Activated naive CD4-positive, alpha-beta T cell treated with anti-CD3 and anti-CD28 coated beads, Interleukin-2, amount 50 U/mL, for 72 hours (primary cell): ENCODE results near the gene RGL2. TPM values are rescaled to one million over a fixed set of nuclear protein-coding genes. Genes with fewer than 3 reads are reported as not detected.
A peak's percentile ranks its signal among the peaks of the same experiment; 100 is the strongest.
"Not testable (repeated sequence)": the region's sequence is repeated elsewhere in the genome, so short reads cannot be mapped to it uniquely, and the experiment has no call there.

Source experiments
- ATAC-seq, 2 donors: fragments of 150-1000 bp; cut with Tn5 transposase; 2 replicates each; pipeline ENCODE4 v1.10.0; 2021; ENCODE audit warnings: mild to moderate bottlenecking in 2 of 2, moderate library complexity in 2 of 2
- DNase-seq, 2 donors: peaks; one replicate each; pipeline ENCODE4 v3.0.0; 2021 to 2022; ENCODE audit warnings: low spot score in 2 of 2
- H3K27ac Mint-ChIP-seq, 2 donors: one replicate each; pipeline ENCODE4 v1.8.0; 2022; ENCODE audit warnings: mild to moderate bottlenecking in 2 of 2, mixed read lengths in 2 of 2
- H3K36me3 Mint-ChIP-seq, 2 donors: one replicate each; pipeline ENCODE4 v1.8.0; 2022; ENCODE audit warnings: mixed read lengths in 2 of 2
- H3K9me3 Mint-ChIP-seq, 2 donors: one replicate each; pipeline ENCODE4 v1.8.0; 2022; ENCODE audit warnings: mixed read lengths in 2 of 2
- total RNA-seq, 2 donors: library from RNA; stranded (reverse); gene quantifications; one replicate each; pipeline ENCODE4 v1.2.3, GENCODE V29; 2022

Gene RGL2
- total RNA-seq, 2 donors from 2014 or later: 24.5 to 136 TPM

GRCh38 chr6:33272275-33273128, 26.2 kb downstream of the RGL2 start:
- Mint-ChIP-seq H3K27ac (peak overlapping the region; percentile 98 to 99), H3K36me3 (peaks cover 64 to 71% of the 10 kb centered on the region in 2 donors), H3K9me3 (no peaks in the 10 kb centered on the region)
- ATAC-seq (peak; percentile 4 to 5), DNase-seq (no peak)

- ATAC-seq: peak; percentile 93 to 95
- Mint-ChIP-seq H3K36me3 (peaks cover 63 to 71% of the 10 kb centered on the region in 2 donors), H3K9me3 (no peaks in the 10 kb centered on the region), H3K27ac (peak within 1 kb of the TSS; percentile 98 to 99)
- DNase-seq: peak; percentile 88 to 90
Measured at GRCh38 chr6:33271468-33272274, 27.1 kb downstream of the RGL2 start, which contains the start of the genes RPS18 and VPS52. TSS of gene RPS18 (plus strand) at chr6:33272075. CDS start at chr6:33272120, 45 bp downstream. TSS of gene VPS52 (minus strand) at chr6:33271876. CDS start at chr6:33271675, 201 bp downstream.

GRCh38 chr6:33271117-33271467, 27.6 kb downstream of the RGL2 start:
- Mint-ChIP-seq H3K27ac (peak overlapping the region; percentile 98 to 99), H3K36me3 (peaks cover 62 to 69% of the 10 kb centered on the region in 2 donors), H3K9me3 (no peaks in the 10 kb centered on the region)
- ATAC-seq: no peak
- no peak for DNase-seq

GRCh38 chr6:33264015-33264414, 34.7 kb downstream of the RGL2 start:
- no peak for DNase-seq
- no peaks in the 10 kb centered on the region for H3K9me3 Mint-ChIP-seq
- ATAC-seq: peak in 1 of 2 donors; percentile 37
- peaks cover 16 to 28% of the 10 kb centered on the region in 2 donors for H3K36me3 Mint-ChIP-seq
- peak overlapping the region; percentile 23 to 30 for H3K27ac Mint-ChIP-seq

GRCh38 chr6:33262490-33262889, 36.3 kb downstream of the RGL2 start:
- not testable (repeated sequence) for DNase-seq, ATAC-seq, H3K27ac Mint-ChIP-seq, H3K9me3 Mint-ChIP-seq
- H3K36me3 Mint-ChIP-seq: peaks cover 16 to 17% of the 10 kb centered on the region in 2 donors

GRCh38 chr6:33259032-33259431, 39.7 kb downstream of the RGL2 start:
- H3K27ac Mint-ChIP-seq: no peak overlapping the region
- DNase-seq: no peak
- H3K36me3 Mint-ChIP-seq: peaks cover 10 to 13% of the 10 kb centered on the region in 2 donors
- H3K9me3 Mint-ChIP-seq: no peaks in the 10 kb centered on the region
- no peak for ATAC-seq

- no peak for DNase-seq
- Mint-ChIP-seq H3K9me3 (no peaks in the 10 kb centered on the region), H3K27ac (no peak overlapping the region), H3K36me3 (peaks cover 23 to 28% of the 10 kb centered on the region in 2 donors)
- no peak for ATAC-seq
Measured at GRCh38 chr6:33254591-33254990, 44.2 kb downstream of the RGL2 start.

GRCh38 chr6:33252759-33253158, 46.0 kb downstream of the RGL2 start:
- no peak for DNase-seq
- peaks cover 26 to 31% of the 10 kb centered on the region in 2 donors for H3K36me3 Mint-ChIP-seq
- peak overlapping the region in 1 of 2 donors; percentile 98 for H3K27ac Mint-ChIP-seq
- H3K9me3 Mint-ChIP-seq: no peaks in the 10 kb centered on the region
- ATAC-seq: no peak

- ATAC-seq (no peak), DNase-seq (no peak)
- H3K27ac Mint-ChIP-seq: peak overlapping the region in 1 of 2 donors; percentile 98
- H3K36me3 Mint-ChIP-seq: peaks cover 26 to 31% of the 10 kb centered on the region in 2 donors
- no peaks in the 10 kb centered on the region for H3K9me3 Mint-ChIP-seq
Measured at GRCh38 chr6:33251395-33252012, 47.2 kb downstream of the RGL2 start.

GRCh38 chr6:33250731-33251130, 48.0 kb downstream of the RGL2 start:
- DNase-seq (no peak), ATAC-seq (no peak)
- Mint-ChIP-seq H3K36me3 (peaks cover 26 to 31% of the 10 kb centered on the region in 2 donors), H3K27ac (peak overlapping the region; percentile 97 to 98), H3K9me3 (no peaks in the 10 kb centered on the region)

- no peaks in the 10 kb centered on the region for H3K9me3 Mint-ChIP-seq
- peaks cover 26 to 31% of the 10 kb centered on the region in 2 donors for H3K36me3 Mint-ChIP-seq
- ATAC-seq (peak in 1 of 2 donors; percentile 25), DNase-seq (peak in 1 of 2 donors; percentile 25)
- H3K27ac Mint-ChIP-seq: peak overlapping the region; percentile 97 to 98
Measured at GRCh38 chr6:33249732-33250630, 48.8 kb downstream of the RGL2 start.

- DNase-seq (peak; percentile 94 to 99), ATAC-seq (peak; percentile 89 to 91)
- Mint-ChIP-seq H3K9me3 (no peaks in the 10 kb centered on the region), H3K36me3 (peaks cover 26 to 31% of the 10 kb centered on the region in 2 donors), H3K27ac (peak overlapping the region; percentile 97 to 98)
Measured at GRCh38 chr6:33248932-33249731, 49.6 kb downstream of the RGL2 start.

- DNase-seq: no peak
- ATAC-seq: peak; percentile 2 to 27
- peak overlapping the region; percentile 97 to 98 for H3K27ac Mint-ChIP-seq
- no peaks in the 10 kb centered on the region for H3K9me3 Mint-ChIP-seq
- H3K36me3 Mint-ChIP-seq: peaks cover 26 to 31% of the 10 kb centered on the region in 2 donors
Measured at GRCh38 chr6:33248643-33248931, 50.2 kb downstream of the RGL2 start.

GRCh38 chr6:33247977-33248642, 50.6 kb downstream of the RGL2 start:
- Mint-ChIP-seq H3K27ac (peak overlapping the region; percentile 97 to 98), H3K36me3 (peaks cover 26 to 31% of the 10 kb centered on the region in 2 donors), H3K9me3 (no peaks in the 10 kb centered on the region)
- DNase-seq (peak; percentile 85 to 95), ATAC-seq (peak; percentile 33 to 43)

- Mint-ChIP-seq H3K36me3 (no peaks in the 10 kb centered on the region), H3K9me3 (no peaks in the 10 kb centered on the region), H3K27ac (no peak overlapping the region)
- ATAC-seq (no peak), DNase-seq (no peak)
Measured at GRCh38 chr6:33243476-33243875, 55.3 kb downstream of the RGL2 start.
